Endothelial cell of umbilical vein (primary cell): ENCODE results near the gene ZDHHC13. TPM values are rescaled to one million over a fixed set of nuclear protein-coding genes. Genes with fewer than 3 reads are reported as not detected.

Source experiments
- BruUV-seq: library from RNA; stranded (reverse); fragments of 400-500 nt; replicated peaks from 2 replicates; lab custom pipeline; 2021; lab: Mats Ljungman, UMichigan
- CTCF ChIA-PET: fragments of 300-600, 350-600 bp; sonication (Branson Sonifier 250); formaldehyde crosslinking; loops from one replicate; lab custom pipeline; 2021; ENCODE audit warnings: antibody characterized with exemption, inconsistent platforms; lab: Charles Lee
- POLR2A ChIA-PET: fragments of 300-600, 350-600 bp; sonication (Branson Sonifier 250); formaldehyde crosslinking; loops from one replicate; lab custom pipeline; 2021; ENCODE audit warnings: antibody characterized with exemption, inconsistent platforms; lab: Charles Lee
- DNase-seq: peaks from one replicate; pipeline ENCODE4 v3.0.0-alpha.2; 2011; ENCODE audit warnings: low read depth, low spot score
- FAIRE-seq: peaks from 2 replicates; lab custom pipeline; 2011; peaks lifted over from hg19 to GRCh38; lab: Jason Lieb, UNC
- H2AFZ ChIP-seq: 2 replicates; pipeline ENCODE4 v1.6.0; 2012; ENCODE audit warnings: low read depth, low read length, control low read depth, inconsistent platforms
- H3K27ac ChIP-seq: 2 replicates; pipeline ENCODE4 v1.5.1; 2011; ENCODE audit warnings: low read depth, mild to moderate bottlenecking, control low read depth, low read length, moderate library complexity; ENCODE audit not compliant: insufficient read depth
- H3K27me3 ChIP-seq, 2 experiments: 2 replicates each; pipeline versions ENCODE4 v1.6.0 to v1.6.1; 2011; ENCODE audit warnings: low read length in 2 of 2, mixed read lengths in 1 of 2; ENCODE audit not compliant: control insufficient read depth in 2 of 2, insufficient read depth in 2 of 2
- H3K36me3 ChIP-seq, 2 experiments: 2 replicates in 1 of 2; 3 replicates in 1 of 2; pipeline ENCODE4 v1.5.1; 2011; ENCODE audit warnings: low read length in 2 of 2, mild to moderate bottlenecking in 1 of 2, moderate library complexity in 1 of 2; ENCODE audit not compliant: control insufficient read depth in 2 of 2, insufficient read depth in 2 of 2; ENCODE audit errors: extremely low read depth in 1 of 2
- H3K4me1 ChIP-seq: 3 replicates; pipeline ENCODE4 v1.5.1; 2011; ENCODE audit warnings: mild to moderate bottlenecking, low read length; ENCODE audit not compliant: control insufficient read depth, insufficient read depth; ENCODE audit errors: extremely low read depth
- H3K4me2 ChIP-seq: 2 replicates; pipeline ENCODE4 v1.6.1; 2011; ENCODE audit warnings: low read length, control low read depth, mixed read lengths; ENCODE audit not compliant: insufficient read depth
- H3K4me3 ChIP-seq, 3 experiments: fragments of 200-600 bp in 1 of 3; sonication (generic), shearing (Covaris generic) in 1 of 3; replicated peaks in 1 of 3; 2 replicates each; pipeline ENCODE4 v1.5.1; 2011 to 2016; ENCODE audit warnings: control low read depth in 3 of 3, low read length in 3 of 3, mild to moderate bottlenecking in 2 of 3, inconsistent platforms in 1 of 3, low read depth in 1 of 3, moderate library complexity in 1 of 3; ENCODE audit not compliant: insufficient read depth in 1 of 3
- H3K79me2 ChIP-seq: 2 replicates; pipeline ENCODE4 v1.6.0; 2012; ENCODE audit warnings: low read length, inconsistent platforms; ENCODE audit not compliant: control insufficient read depth, insufficient read depth
- H3K9ac ChIP-seq: replicated peaks from 2 replicates; pipeline ENCODE3; 2011; ENCODE audit warnings: low read length, control low read depth; ENCODE audit not compliant: insufficient read depth; ENCODE audit errors: extremely low read depth
- H3K9me1 ChIP-seq: replicated peaks from 3 replicates; pipeline ENCODE4 v1.6.0; 2011; ENCODE audit warnings: mild to moderate bottlenecking, low read length; ENCODE audit not compliant: control insufficient read depth, insufficient read depth; ENCODE audit errors: extremely low read depth
- H3K9me3 ChIP-seq: replicated peaks from 2 replicates; pipeline ENCODE4 v1.5.1; 2012; ENCODE audit warnings: low read length, inconsistent platforms; ENCODE audit not compliant: control insufficient read depth, insufficient read depth
- H4K20me1 ChIP-seq: replicated peaks from 2 replicates; pipeline ENCODE3; 2011; ENCODE audit warnings: mild to moderate bottlenecking, low read length; ENCODE audit not compliant: control insufficient read depth, insufficient read depth; ENCODE audit errors: extremely low read depth
- CTCF ChIP-seq, 2 donors: IDR thresholded peaks; 1 replicate in 1 of 2; 2 replicates in 1 of 2; pipeline ENCODE4 v1.5.1; 2011; ENCODE audit warnings: low read length in 2 of 2, mild to moderate bottlenecking in 2 of 2, moderate library complexity in 2 of 2, control low read depth in 1 of 2, inconsistent platforms in 1 of 2, low read depth in 1 of 2; ENCODE audit not compliant: insufficient read depth in 1 of 2; ENCODE audit errors: extremely low read depth in 1 of 2
- EZH2 ChIP-seq: IDR thresholded peaks from 2 replicates; pipeline ENCODE4 v1.6.1; 2012; ENCODE audit warnings: borderline replicate concordance, low read depth, mild to moderate bottlenecking, moderate library complexity, low read length, inconsistent platforms; ENCODE audit not compliant: severe bottlenecking
- FOS ChIP-seq: IDR thresholded peaks from 2 replicates; pipeline ENCODE4 v1.6.1; 2011; ENCODE audit warnings: mild to moderate bottlenecking, low read length, moderate library complexity, borderline replicate concordance; ENCODE audit not compliant: insufficient read depth
- GATA2 ChIP-seq: IDR thresholded peaks from 2 replicates; pipeline ENCODE4 v1.7.0; 2011; ENCODE audit warnings: low read depth, mild to moderate bottlenecking, moderate library complexity, mixed read lengths, low read length; ENCODE audit not compliant: insufficient read length, insufficient read depth
- JUN ChIP-seq: IDR thresholded peaks from 2 replicates; pipeline ENCODE4 v1.6.1; 2011; ENCODE audit warnings: borderline replicate concordance, low read depth; ENCODE audit not compliant: insufficient read length, insufficient read depth
- MAX ChIP-seq: IDR thresholded peaks from 2 replicates; pipeline ENCODE4 v1.6.1; 2011; ENCODE audit not compliant: insufficient read depth, insufficient read length
- MYC ChIP-seq: IDR thresholded peaks from one replicate; pipeline ENCODE4 v1.6.1; 2011; ENCODE audit warnings: mild to moderate bottlenecking, low read depth, low read length
- POLR2A ChIP-seq: IDR thresholded peaks from 2 replicates; pipeline ENCODE4 v1.6.1; 2012; ENCODE audit warnings: low read depth, mild to moderate bottlenecking, control low read depth, low read length
- POLR2AphosphoS5 ChIP-seq: IDR thresholded peaks from 2 replicates; pipeline ENCODE4 v1.6.1; 2012; ENCODE audit warnings: low read depth, mild to moderate bottlenecking, control low read depth, low read length, moderate library complexity; ENCODE audit not compliant: insufficient read depth
- dilution Hi-C: fragments of 300-500 bp; cut with MboI; formaldehyde crosslinking; loops from one replicate; pipeline ENCODE4 v1.15.0; 2019; ENCODE audit warnings: low sequenced_read_pairs; ENCODE audit not compliant: extremely low pct_ligation_motif_present
- intact Hi-C: fragments of 100-400 bp; cut with micrococcal nuclease; formaldehyde crosslinking; loops from one replicate; pipeline ENCODE4 v1.10.0; 2022
- polyA plus RNA-seq, 4 experiments: library from polyadenylated mRNA; depleted of rRNA in 3 of 4; stranded (reverse) in 3 of 4; unstranded in 1 of 4; fragments of >200 nt; gene quantifications; 2 replicates each; pipeline versions ENCODE4 v1.2.1 to v1.2.3, GENCODE V29; 2011 to 2012; ENCODE audit warnings: missing spikeins in 1 of 4
- total RNA-seq: library from RNA; stranded (reverse); gene quantifications from 2 replicates; pipeline ENCODE4 v1.2.3, GENCODE V29; 2021

ZDHHC13 gene
- total and polyA plus RNA-seq, 2 donors (not counting 3 experiments of a cell fraction or from before 2014, with no cell fraction given): 37.4 to 52.9 TPM

- ChIA-PET CTCF (interaction anchor here (1.0 to 4.4 kb wide), 3 partner anchors 12 to 92 kb away, joined by 3 to 36 read pairs (median 28); no protein-coding TSS in a partner anchor), POLR2A (interaction anchor here (0.6 kb wide), 1 partner anchor 71 kb away, joined by 4 read pairs; no protein-coding TSS in a partner anchor)
- no peak for FAIRE-seq
- no TSS peak for BruUV-seq
- no peaks in the 10 kb centered on the region for H4K20me1 ChIP-seq
- H2AFZ ChIP-seq: no peak overlapping the region
- H3K9ac ChIP-seq: no peak overlapping the region
- H3K9me3 ChIP-seq: no peaks in the 10 kb centered on the region
- dilution Hi-C loops (no loop called here), intact Hi-C loops (loop anchor here (10.0 kb wide), 1 partner anchor 392 kb away; no protein-coding TSS in a partner anchor)
- H3K4me2 ChIP-seq: no peak overlapping the region
- peaks cover 13 to 29% of the 10 kb centered on the region in 2 experiments for H3K36me3 ChIP-seq
- no peak overlapping the region for H3K4me3 ChIP-seq
- TF ChIP-seq CTCF (IDR thresholded peaks at IDR 0.05; ENCODE audit: extremely low read depth in 1 of 2, insufficient read depth in 1 of 2, low read depth in 1 of 2, low read length in 2 of 2) (no peak), MAX (no peak), EZH2 (no peak)
- DNase-seq: no peak
- no peaks in the 10 kb centered on the region for H3K79me2 ChIP-seq
- H3K27me3 ChIP-seq: no peaks in the 10 kb centered on the region
- H3K9me1 ChIP-seq: no peaks in the 10 kb centered on the region
- H3K4me1 ChIP-seq: no peaks in the 10 kb centered on the region
- no peak overlapping the region for H3K27ac ChIP-seq
These were observed 46.1 kb downstream of the ZDHHC13 start for GRCh38 chr11:19162951-19163505.

GRCh38 chr11:19163617-19164016 is 46.6 kb downstream of the ZDHHC13 start:
- no TSS peak for BruUV-seq
- ChIA-PET CTCF (interaction anchor here (3.3 to 4.4 kb wide), 2 partner anchors 87 to 93 kb away, joined by 28 to 36 read pairs; no protein-coding TSS in a partner anchor), POLR2A (no interaction called here)
- Histone ChIP-seq H3K9me1 (no peaks in the 10 kb centered on the region), H3K79me2 (no peaks in the 10 kb centered on the region), H3K27ac (no peak overlapping the region), H3K36me3 (peaks cover 13 to 29% of the 10 kb centered on the region in 2 experiments), H2AFZ (no peak overlapping the region), H3K4me2 (no peak overlapping the region), H3K27me3 (no peaks in the 10 kb centered on the region), H3K9me3 (no peaks in the 10 kb centered on the region), H3K9ac (no peak overlapping the region), H3K4me1 (no peaks in the 10 kb centered on the region), H3K4me3 (no peak overlapping the region), H4K20me1 (no peaks in the 10 kb centered on the region)
- DNase-seq (no peak), FAIRE-seq (no peak)
- TF ChIP-seq EZH2 (no peak), MYC (no peak), CTCF (IDR thresholded peaks at IDR 0.05; ENCODE audit: extremely low read depth in 1 of 2, insufficient read depth in 1 of 2, low read depth in 1 of 2, low read length in 2 of 2) (no peak), JUN (no peak), POLR2AphosphoS5 (no peak), GATA2 (no peak), MAX (no peak), FOS (no peak), POLR2A (no peak)
- dilution Hi-C loops (no loop called here), intact Hi-C loops (loop anchor here (10.0 kb wide), 1 partner anchor 391 kb away; no protein-coding TSS in a partner anchor)
